OCI-LY3 (cell line): ENCODE results near the gene TRIO.

Source experiments
- EZH2phosphoT487 ChIP-seq: fragments of 200-600 bp; shearing (Covaris generic); IDR thresholded peaks from 2 replicates; pipeline ENCODE4 v1.6.1; 2018; ENCODE audit warnings: antibody characterized with exemption, mixed run types, low read depth
- TF ChIP-seq, protein P1 (sequence below): fragments of 200-600, 300-600 bp; sonication (generic); IDR thresholded peaks from 2 replicates; pipeline ENCODE4 v1.5.1; 2014; ENCODE audit warnings: antibody characterized with exemption, low read length, low read depth

DNA sequence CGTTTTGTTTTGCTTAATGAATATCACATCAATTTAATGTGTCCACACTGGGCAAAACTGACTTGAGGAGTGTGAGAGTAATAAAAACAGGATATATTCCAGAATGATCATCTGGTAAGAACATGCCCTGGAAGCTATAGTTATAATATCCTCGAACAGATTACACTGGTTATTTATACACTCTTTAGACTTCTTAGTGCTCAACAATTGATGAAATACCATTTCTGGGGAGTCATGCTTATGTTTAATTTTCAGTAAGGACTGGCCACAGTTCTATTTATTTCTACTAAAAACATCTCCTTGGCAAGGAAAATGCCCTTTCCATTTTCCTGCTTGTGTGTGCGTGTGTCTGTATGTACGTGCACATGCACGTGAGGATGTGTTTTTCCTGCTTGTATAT is 205.0 kb downstream of the TRIO start:
- TF ChIP-seq, protein P1, sequence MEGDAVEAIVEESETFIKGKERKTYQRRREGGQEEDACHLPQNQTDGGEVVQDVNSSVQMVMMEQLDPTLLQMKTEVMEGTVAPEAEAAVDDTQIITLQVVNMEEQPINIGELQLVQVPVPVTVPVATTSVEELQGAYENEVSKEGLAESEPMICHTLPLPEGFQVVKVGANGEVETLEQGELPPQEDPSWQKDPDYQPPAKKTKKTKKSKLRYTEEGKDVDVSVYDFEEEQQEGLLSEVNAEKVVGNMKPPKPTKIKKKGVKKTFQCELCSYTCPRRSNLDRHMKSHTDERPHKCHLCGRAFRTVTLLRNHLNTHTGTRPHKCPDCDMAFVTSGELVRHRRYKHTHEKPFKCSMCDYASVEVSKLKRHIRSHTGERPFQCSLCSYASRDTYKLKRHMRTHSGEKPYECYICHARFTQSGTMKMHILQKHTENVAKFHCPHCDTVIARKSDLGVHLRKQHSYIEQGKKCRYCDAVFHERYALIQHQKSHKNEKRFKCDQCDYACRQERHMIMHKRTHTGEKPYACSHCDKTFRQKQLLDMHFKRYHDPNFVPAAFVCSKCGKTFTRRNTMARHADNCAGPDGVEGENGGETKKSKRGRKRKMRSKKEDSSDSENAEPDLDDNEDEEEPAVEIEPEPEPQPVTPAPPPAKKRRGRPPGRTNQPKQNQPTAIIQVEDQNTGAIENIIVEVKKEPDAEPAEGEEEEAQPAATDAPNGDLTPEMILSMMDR, result no peak
- TF ChIP-seq EZH2phosphoT487, result no peak
